K562 (cell line): ENCODE results near the gene INKA2. TPM values are rescaled to one million over a fixed set of nuclear protein-coding genes. Genes with fewer than 3 reads are reported as not detected.

Experiments used
- ATAC-seq: fragments of 200-7000 bp; cut with Tn5 transposase; 3 replicates; pipeline ENCODE4 v1.9.1; 2020; ENCODE audit warnings: moderate library complexity
- BruUV-seq: library from RNA; stranded (reverse); fragments of 400-500 nt; replicated peaks from 2 replicates; lab custom pipeline; 2021; lab: Mats Ljungman, UMichigan
- CTCF ChIA-PET: fragments of 300-600 bp; formaldehyde crosslinking; extraction: SDS; loops from one replicate; lab custom pipeline; 2021; ENCODE audit warnings: low intra/inter-chr PET ratio; lab: Yijun Ruan, JAX
- POLR2A ChIA-PET: fragments of 300-600, 350-650 bp; sonication (Branson Sonifier 250); formaldehyde crosslinking; extraction: SDS; loops from one replicate; lab custom pipeline; 2021; ENCODE audit warnings: antibody characterized with exemption, inconsistent platforms; lab: Yijun Ruan, JAX
- DNase-seq, 4 experiments: peaks; one replicate each; pipeline versions ENCODE4 v3.0.0 to v3.0.0-alpha.2; 2011 to 2018; ENCODE audit warnings: low spot score in 3 of 4, mixed read lengths in 3 of 4; ENCODE audit errors: extremely low read depth in 1 of 4
- FAIRE-seq: peaks from 2 replicates; lab custom pipeline; 2011; peaks lifted over from hg19 to GRCh38; lab: Jason Lieb, UNC
- H2AFZ ChIP-seq: 2 replicates; pipeline ENCODE4 v1.6.0; 2011; ENCODE audit warnings: low read depth, low read length, control low read depth, inconsistent platforms
- H3K27ac ChIP-seq: fragments of 200-600 bp; 3 replicates; pipeline ENCODE4 v1.8.0; 2011; ENCODE audit warnings: low read depth, mild to moderate bottlenecking, control low read depth, inconsistent platforms, low read length, moderate library complexity, mixed read lengths; ENCODE audit errors: extremely low read depth
- H3K27me3 ChIP-seq, 2 experiments: fragments of 300-600 bp in 1 of 2; 2 replicates in 1 of 2; 3 replicates in 1 of 2; pipeline versions ENCODE4 v1.6.0 to v1.8.0; 2011; ENCODE audit warnings: inconsistent platforms in 2 of 2, low read length in 2 of 2, mild to moderate bottlenecking in 1 of 2, mixed read lengths in 1 of 2, moderate library complexity in 1 of 2; ENCODE audit not compliant: control insufficient read depth in 2 of 2, insufficient read depth in 2 of 2
- H3K36me3 ChIP-seq: fragments of 300-600 bp; 3 replicates; pipeline ENCODE4 v1.8.0; 2011; ENCODE audit warnings: mild to moderate bottlenecking, low read length, inconsistent platforms; ENCODE audit not compliant: control insufficient read depth, insufficient read depth
- H3K4me1 ChIP-seq, 2 experiments: fragments of 200-600 bp in 1 of 2; replicated peaks in 1 of 2; 2 replicates in 1 of 2; 3 replicates in 1 of 2; pipeline versions ENCODE4 v1.5.1 to v1.8.0; 2011; ENCODE audit warnings: inconsistent platforms in 2 of 2, low read length in 2 of 2, mild to moderate bottlenecking in 1 of 2, mixed read lengths in 1 of 2, moderate library complexity in 1 of 2; ENCODE audit not compliant: control insufficient read depth in 2 of 2, insufficient read depth in 2 of 2
- H3K4me2 ChIP-seq: 2 replicates; pipeline ENCODE4 v1.6.1; 2011; ENCODE audit warnings: low read length, control low read depth, inconsistent platforms, mixed read lengths; ENCODE audit not compliant: insufficient read depth
- H3K4me3 ChIP-seq: fragments of 200-600 bp; sonication (generic), shearing (Covaris generic); 2 replicates; pipeline ENCODE4 v1.5.1; 2016; ENCODE audit warnings: control low read depth, inconsistent platforms
- H3K79me2 ChIP-seq: fragments of 200-600 bp; 3 replicates; pipeline ENCODE4 v1.8.0; 2011; ENCODE audit warnings: low read length, inconsistent platforms; ENCODE audit not compliant: control insufficient read depth, insufficient read depth
- H3K9ac ChIP-seq, 2 experiments: 2 replicates each; pipeline versions ENCODE4 v1.6.0 to v1.6.1; 2011; ENCODE audit warnings: low read depth in 2 of 2, low read length in 2 of 2, control low read depth in 1 of 2, inconsistent platforms in 1 of 2, mild to moderate bottlenecking in 1 of 2, mixed read lengths in 1 of 2; ENCODE audit not compliant: insufficient read depth in 1 of 2
- H3K9me1 ChIP-seq: one replicate; pipeline ENCODE4 v1.6.0; 2011; ENCODE audit warnings: inconsistent platforms, mild to moderate bottlenecking, low read length, moderate library complexity; ENCODE audit not compliant: control insufficient read depth, insufficient read depth
- H3K9me3 ChIP-seq: replicated peaks from 2 replicates; pipeline ENCODE4 v1.5.1; 2011; ENCODE audit warnings: low read depth, low read length, inconsistent platforms; ENCODE audit not compliant: control insufficient read depth, insufficient read depth
- H4K20me1 ChIP-seq: replicated peaks from 2 replicates; pipeline ENCODE4 v1.6.1; 2011; ENCODE audit warnings: low read length, inconsistent platforms, mixed read lengths; ENCODE audit not compliant: control insufficient read depth, insufficient read depth
- CHD4 ChIP-seq: fragments of 200-600 bp; sonication (generic); IDR thresholded peaks from 3 replicates; pipeline ENCODE4 v1.6.1; 2012; ENCODE audit warnings: low read depth, mild to moderate bottlenecking, mixed read lengths, low read length, inconsistent platforms; ENCODE audit not compliant: insufficient read depth, insufficient replicate concordance, poor library complexity, severe bottlenecking
- ETV5 ChIP-seq: sonication (generic); formaldehyde crosslinking; IDR thresholded peaks from 2 replicates; pipeline ENCODE4 v1.4.0; 2020; ENCODE audit warnings: low read depth, mild to moderate bottlenecking, missing genetic modification reagents
- EWSR1 ChIP-seq: fragments of 450-650 bp; IDR thresholded peaks from 2 replicates; pipeline ENCODE4 v1.6.1; 2018; ENCODE audit warnings: borderline replicate concordance, mild to moderate bottlenecking, low read depth, moderate library complexity; ENCODE audit not compliant: partially characterized antibody
- HOXB6 ChIP-seq: fragments of 250-450 bp; sonication (Bioruptor Pico); IDR thresholded peaks from 2 replicates; pipeline ENCODE4 v1.5.1; 2022; ENCODE audit warnings: mild to moderate bottlenecking, borderline replicate concordance
- KDM1A ChIP-seq, 2 experiments: fragments of 450-650 bp; IDR thresholded peaks; 2 replicates each; pipeline ENCODE4 v1.6.1; 2016; ENCODE audit warnings: mild to moderate bottlenecking in 2 of 2
- MEIS2 ChIP-seq: fragments of 450-650 bp; IDR thresholded peaks from 2 replicates; pipeline ENCODE4 v1.6.1; 2014; ENCODE audit warnings: mild to moderate bottlenecking; ENCODE audit not compliant: partially characterized antibody
- PRPF4 ChIP-seq: fragments of 200-400 bp; formaldehyde crosslinking; IDR thresholded peaks from one replicate; pipeline ENCODE4 v1.6.1; 2017; ENCODE audit warnings: low read length, low read depth, mild to moderate bottlenecking; ENCODE audit not compliant: insufficient read depth, poor library complexity, severe bottlenecking
- RAD21 ChIP-seq, 2 experiments: fragments of 250-450 bp in 1 of 2; fragments of 450-650 bp in 1 of 2; sonication (Bioruptor Pico) in 1 of 2; formaldehyde crosslinking in 1 of 2; IDR thresholded peaks in 1 of 2; conservative IDR thresholded peaks in 1 of 2; 2 replicates each; pipeline versions ENCODE4 v1.4.0 to v1.8.0; 2020 to 2022; ENCODE audit warnings: mild to moderate bottlenecking in 2 of 2, moderate library complexity in 1 of 2
- RNF2 ChIP-seq: sonication (generic); IDR thresholded peaks from 2 replicates; pipeline ENCODE4 v1.6.1; 2016
- WGBS: fragments of 100-300 bp; shearing (Covaris generic); methylation state at CpG from one replicate; pipeline ENCODE4 v1.1.6; 2016; ENCODE audit warnings: low coverage, mixed read lengths; ENCODE audit not compliant: insufficient coverage; ENCODE audit errors: missing lambda C conversion rate; 5-methylcytosine and 5-hydroxymethylcytosine counted together
- in situ Hi-C: fragments of 300-500 bp; cut with MboI; formaldehyde crosslinking; loops from 4 replicates; pipeline ENCODE4 v1.15.0; 2018; ENCODE audit warnings: inconsistent platforms, mixed read lengths
- intact Hi-C: fragments of 100-400 bp; cut with micrococcal nuclease; formaldehyde crosslinking; loops from 2 replicates; pipeline ENCODE4 v1.14.2; 2022
- polyA plus RNA-seq, 8 experiments: library from polyadenylated mRNA; depleted of rRNA in 4 of 8; stranded (reverse) in 5 of 8; unstranded in 3 of 8; fragments of >200 nt; fragmentation: Nextera tagmentation in 2 of 8; fragmentation: Illumina TruSeq in 1 of 8; extraction: Ambion mirVana in 2 of 8; extraction: Trizol in 1 of 8; gene quantifications; 2 replicates each; pipeline versions ENCODE4 v1.2.1 to v1.2.3, GENCODE V29; 2011 to 2014; ENCODE audit warnings: inconsistent platforms in 1 of 8, missing spikeins in 1 of 8
- total RNA-seq, 7 experiments: library from RNA; depleted of rRNA in 6 of 7; stranded (reverse); fragments of >200 nt in 6 of 7; fragmentation: Illumina TruSeq in 2 of 7; extraction: Trizol in 2 of 7; gene quantifications; 2 replicates each; pipeline versions ENCODE4 v1.2.1 to v1.2.3, GENCODE V29; 2011 to 2021; ENCODE audit warnings: low replicate concordance in 1 of 7
- TF ChIP-seq, protein P1 (sequence below): sonication (generic); formaldehyde crosslinking; IDR thresholded peaks from 2 replicates; pipeline ENCODE4 v1.8.0; 2022; ENCODE audit warnings: missing genetic modification reagents, mild to moderate bottlenecking, moderate library complexity, borderline replicate concordance
- TF ChIP-seq, protein P2 (sequence below), 2 experiments: IDR thresholded peaks; 2 replicates each; pipeline ENCODE4 v1.6.1; 2012; ENCODE audit warnings: improper control_type of control experiment in 2 of 2, low read depth in 2 of 2, low read length in 2 of 2, borderline replicate concordance in 1 of 2
- TF ChIP-seq, protein P3 (sequence below): fragments of 450-650 bp; formaldehyde crosslinking; IDR thresholded peaks from 2 replicates; pipeline ENCODE4 v1.4.0; 2020; ENCODE audit warnings: mild to moderate bottlenecking, moderate library complexity

The INKA2 gene
- total and polyA plus RNA-seq, 9 of the 15 experiments (the other 6 are each of a cell fraction or from before 2014, with no cell fraction given) = 0.04 to 1.4 (median 0.26) TPM; not detected in 1

DNA sequence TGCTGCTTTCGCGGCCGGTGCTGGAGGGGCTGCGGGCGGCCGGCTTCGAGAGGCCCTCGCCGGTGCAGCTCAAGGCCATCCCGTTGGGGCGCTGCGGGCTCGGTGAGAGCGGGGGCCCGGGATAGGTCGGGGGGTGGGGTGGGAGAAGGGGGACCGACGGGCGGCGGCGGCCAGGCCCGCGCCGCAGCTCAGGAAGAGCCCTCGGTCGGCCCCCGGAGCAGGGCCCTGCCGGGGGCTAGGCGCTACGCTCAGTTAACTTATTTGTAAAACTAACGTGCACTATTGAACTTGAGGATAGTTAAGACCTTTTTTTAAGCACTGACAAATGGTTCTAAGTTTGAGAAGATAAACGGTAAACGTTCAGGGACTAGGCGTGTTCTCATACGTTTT lies 16.9 kb upstream of the INKA2 start (continued):
- TF ChIP-seq, protein P1, sequence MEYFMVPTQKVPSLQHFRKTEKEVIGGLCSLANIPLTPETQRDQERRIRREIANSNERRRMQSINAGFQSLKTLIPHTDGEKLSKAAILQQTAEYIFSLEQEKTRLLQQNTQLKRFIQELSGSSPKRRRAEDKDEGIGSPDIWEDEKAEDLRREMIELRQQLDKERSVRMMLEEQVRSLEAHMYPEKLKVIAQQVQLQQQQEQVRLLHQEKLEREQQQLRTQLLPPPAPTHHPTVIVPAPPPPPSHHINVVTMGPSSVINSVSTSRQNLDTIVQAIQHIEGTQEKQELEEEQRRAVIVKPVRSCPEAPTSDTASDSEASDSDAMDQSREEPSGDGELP (CRISPR knock-in tag) = no peak
- TF ChIP-seq, protein P2, sequence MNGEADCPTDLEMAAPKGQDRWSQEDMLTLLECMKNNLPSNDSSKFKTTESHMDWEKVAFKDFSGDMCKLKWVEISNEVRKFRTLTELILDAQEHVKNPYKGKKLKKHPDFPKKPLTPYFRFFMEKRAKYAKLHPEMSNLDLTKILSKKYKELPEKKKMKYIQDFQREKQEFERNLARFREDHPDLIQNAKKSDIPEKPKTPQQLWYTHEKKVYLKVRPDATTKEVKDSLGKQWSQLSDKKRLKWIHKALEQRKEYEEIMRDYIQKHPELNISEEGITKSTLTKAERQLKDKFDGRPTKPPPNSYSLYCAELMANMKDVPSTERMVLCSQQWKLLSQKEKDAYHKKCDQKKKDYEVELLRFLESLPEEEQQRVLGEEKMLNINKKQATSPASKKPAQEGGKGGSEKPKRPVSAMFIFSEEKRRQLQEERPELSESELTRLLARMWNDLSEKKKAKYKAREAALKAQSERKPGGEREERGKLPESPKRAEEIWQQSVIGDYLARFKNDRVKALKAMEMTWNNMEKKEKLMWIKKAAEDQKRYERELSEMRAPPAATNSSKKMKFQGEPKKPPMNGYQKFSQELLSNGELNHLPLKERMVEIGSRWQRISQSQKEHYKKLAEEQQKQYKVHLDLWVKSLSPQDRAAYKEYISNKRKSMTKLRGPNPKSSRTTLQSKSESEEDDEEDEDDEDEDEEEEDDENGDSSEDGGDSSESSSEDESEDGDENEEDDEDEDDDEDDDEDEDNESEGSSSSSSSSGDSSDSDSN (IDR thresholded peaks at IDR 0.05; ENCODE audit: borderline replicate concordance in 1 of 2, low read depth in 2 of 2, low read length in 2 of 2) = peak in 1 of 2 experiments; percentile 11; a peak in 1 of 4 replicates

DNA sequence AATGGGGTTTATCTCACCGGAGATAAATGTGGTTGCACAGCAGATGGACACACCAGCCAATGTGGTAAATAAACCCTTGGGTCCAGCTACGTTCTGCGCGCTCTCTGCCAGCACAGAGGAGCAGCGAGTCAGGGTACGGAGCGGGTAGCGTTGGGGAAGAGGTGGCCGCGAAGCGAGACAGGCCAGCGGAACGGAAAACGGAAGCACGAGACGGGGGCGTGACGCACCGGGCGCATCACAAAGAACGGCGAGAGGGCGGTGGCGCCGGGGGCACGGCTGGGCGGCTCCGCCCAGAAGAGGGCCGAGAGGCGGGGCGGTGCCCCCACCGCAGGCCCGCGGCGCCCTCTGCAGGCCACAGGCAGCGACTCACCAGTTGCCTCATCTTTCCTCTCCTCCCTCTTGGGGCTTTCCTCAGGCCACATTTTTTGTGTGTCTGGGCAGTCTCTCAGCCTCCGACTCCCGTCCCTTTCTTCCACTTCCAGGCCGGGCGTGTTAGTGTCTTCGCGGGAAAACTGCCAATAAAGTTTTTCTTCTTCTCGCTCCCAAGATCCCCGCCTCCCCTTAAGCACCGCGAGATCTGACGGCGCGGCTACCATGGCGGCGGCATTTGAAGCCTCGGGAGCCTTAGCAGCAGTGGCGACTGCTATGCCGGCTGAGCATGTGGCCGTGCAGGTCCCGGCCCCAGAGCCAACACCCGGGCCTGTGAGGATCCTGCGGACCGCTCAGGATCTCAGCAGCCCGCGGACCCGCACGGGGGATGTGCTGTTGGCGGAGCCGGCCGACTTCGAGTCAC lies 16.3 kb upstream of the INKA2 start, which contains the start of gene DDX20:
TSS of gene DDX20 (plus strand) at position 571 of the 793 bp plus-strand sequence. CDS start at position 595, 24 bp downstream.
- Histone ChIP-seq H3K9me1 (no peaks in the 10 kb centered on the region), H3K27ac (peak within 1 kb of the TSS; percentile 78), H4K20me1 (no peaks in the 10 kb centered on the region), H3K4me1 (peaks cover 9 to 15% of the 10 kb centered on the region in 2 experiments), H3K36me3 (peaks cover 35% of the 10 kb centered on the region), H3K27me3 (peaks cover 0 to 2% of the 10 kb centered on the region in 2 experiments; a peak in 2 of 5 replicates), H3K9me3 (no peaks in the 10 kb centered on the region), H3K9ac (peak within 1 kb of the TSS; percentile 91 to 97), H3K79me2 (peaks cover 32% of the 10 kb centered on the region), H3K4me2 (peak within 1 kb of the TSS; percentile 91), H3K4me3 (peak within 1 kb of the TSS; percentile 87), H2AFZ (peak within 1 kb of the TSS; percentile 99)
- POLR2A ChIA-PET = interaction anchor here (0.6 to 3.3 kb wide), 7 partner anchors 9 to 556 kb away, joined by 3 to 43 read pairs (median 4); no protein-coding TSS in a partner anchor
- ATAC-seq (peak; percentile 94), FAIRE-seq (peak; percentile 84), DNase-seq (peak; percentile 96 to 99 (median 98))
- WGBS = 2% methylated on average over 59 of the region's 67 CpGs
- in situ Hi-C loops = loop anchor here (5.0 kb wide), 1 partner anchor 273 kb away; no protein-coding TSS in a partner anchor
- intact Hi-C loops = loop anchor here (1.0 kb wide), 1 partner anchor 40 kb away; no protein-coding TSS in a partner anchor
- no TSS peak for BruUV-seq
- CTCF ChIA-PET = interaction anchor here (0.7 to 1.8 kb wide), 5 partner anchors 38 to 532 kb away, joined by 3 to 32 read pairs (median 4); no protein-coding TSS in a partner anchor
- TF ChIP-seq EWSR1 (no peak), PRPF4 (no peak), RAD21 (CRISPR knock-in tag; conservative IDR thresholded peaks at IDR 0.05 in 1 of 2, IDR thresholded peaks at IDR 0.05 in 1 of 2) (peak; percentile 96 to 97), KDM1A (IDR thresholded peaks at IDR 0.05) (0 out of 4 replicates have a peak, but pooled peaks of 1 of the 2 experiments have one; percentile 39), CHD4 (no peak), MEIS2 (no peak), HOXB6 (CRISPR knock-in tag) (no peak), ETV5 (peak; percentile 88), RNF2 (no peak; the same call in none of the 2 replicates)
- TF ChIP-seq, protein P3, sequence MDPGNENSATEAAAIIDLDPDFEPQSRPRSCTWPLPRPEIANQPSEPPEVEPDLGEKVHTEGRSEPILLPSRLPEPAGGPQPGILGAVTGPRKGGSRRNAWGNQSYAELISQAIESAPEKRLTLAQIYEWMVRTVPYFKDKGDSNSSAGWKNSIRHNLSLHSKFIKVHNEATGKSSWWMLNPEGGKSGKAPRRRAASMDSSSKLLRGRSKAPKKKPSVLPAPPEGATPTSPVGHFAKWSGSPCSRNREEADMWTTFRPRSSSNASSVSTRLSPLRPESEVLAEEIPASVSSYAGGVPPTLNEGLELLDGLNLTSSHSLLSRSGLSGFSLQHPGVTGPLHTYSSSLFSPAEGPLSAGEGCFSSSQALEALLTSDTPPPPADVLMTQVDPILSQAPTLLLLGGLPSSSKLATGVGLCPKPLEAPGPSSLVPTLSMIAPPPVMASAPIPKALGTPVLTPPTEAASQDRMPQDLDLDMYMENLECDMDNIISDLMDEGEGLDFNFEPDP (CRISPR knock-in tag) = no peak
